Hepatocyte (in vitro differentiated cells): ENCODE measurements around the gene CA7. TPM values are rescaled to one million over a fixed set of nuclear protein-coding genes. Genes with fewer than 3 reads are reported as not detected.
A peak's percentile ranks its signal among the peaks of the same experiment; 100 is the strongest.

Experiments used
- DNase-seq: peaks from one replicate; pipeline ENCODE4 v3.0.0-alpha.2; 2016; ENCODE audit warnings: low spot score
- H2AFZ ChIP-seq: fragments of 200-600 bp; sonication (generic); 2 replicates; pipeline ENCODE4 v1.6.0; 2016; ENCODE audit warnings: antibody characterized with exemption, mild to moderate bottlenecking
- H3K27ac ChIP-seq: fragments of 200-600 bp; sonication (generic); 2 replicates; pipeline ENCODE4 v1.5.1; 2016; ENCODE audit warnings: mild to moderate bottlenecking
- H3K27me3 ChIP-seq: fragments of 200-600 bp; sonication (generic); 2 replicates; pipeline ENCODE4 v1.6.1; 2016
- H3K36me3 ChIP-seq: fragments of 200-600 bp; sonication (generic); replicated peaks from 2 replicates; pipeline ENCODE4 v1.5.1; 2016; ENCODE audit warnings: low read depth; ENCODE audit not compliant: insufficient read depth
- H3K4me1 ChIP-seq: fragments of 200-600 bp; sonication (generic); 2 replicates; pipeline ENCODE4 v1.5.1; 2016; ENCODE audit warnings: mild to moderate bottlenecking, moderate library complexity; ENCODE audit not compliant: insufficient read depth
- H3K4me2 ChIP-seq: fragments of 200-600 bp; sonication (generic); 2 replicates; pipeline ENCODE4 v1.6.0; 2016
- H3K4me3 ChIP-seq: fragments of 200-600 bp; sonication (generic); 2 replicates; pipeline ENCODE4 v1.5.1; 2016; ENCODE audit warnings: mild to moderate bottlenecking
- H3K79me2 ChIP-seq: fragments of 200-600 bp; sonication (generic); 2 replicates; pipeline ENCODE4 v1.6.0; 2017; ENCODE audit warnings: mild to moderate bottlenecking
- H3K9me2 ChIP-seq: fragments of 200-600 bp; sonication (generic); replicated peaks from 2 replicates; pipeline ENCODE4 v1.6.0; 2017; ENCODE audit warnings: mild to moderate bottlenecking; ENCODE audit not compliant: insufficient read depth
- H3K9me3 ChIP-seq: fragments of 200-600 bp; sonication (generic); 2 replicates; pipeline ENCODE4 v1.5.1; 2016; ENCODE audit warnings: low read depth, mild to moderate bottlenecking
- H4K20me1 ChIP-seq: fragments of 200-600 bp; sonication (generic); 2 replicates; pipeline ENCODE4 v1.6.0; 2016; ENCODE audit warnings: mild to moderate bottlenecking; ENCODE audit not compliant: insufficient read depth, poor library complexity, severe bottlenecking
- EZH2 ChIP-seq: fragments of 200-600 bp; sonication (generic); IDR thresholded peaks from 2 replicates; pipeline ENCODE4 v1.6.1; 2016; ENCODE audit warnings: antibody characterized with exemption, mild to moderate bottlenecking, borderline replicate concordance
- EZH2phosphoT487 ChIP-seq: fragments of 200-600 bp; sonication (generic); IDR thresholded peaks from one replicate; pipeline ENCODE4 v1.6.1; 2018; ENCODE audit warnings: antibody characterized with exemption, mild to moderate bottlenecking, low read depth, moderate library complexity; ENCODE audit not compliant: unreplicated experiment, severe bottlenecking
- WGBS: methylation state at CpG from one replicate; pipeline ENCODE4 v1.1.6; 2016; ENCODE audit warnings: low lambda C conversion rate; ENCODE audit errors: missing lambda C conversion rate; 5-methylcytosine and 5-hydroxymethylcytosine counted together
- polyA plus RNA-seq: library from polyadenylated mRNA; unstranded; fragments of >200 nt; fragmentation: Nextera tagmentation; extraction: Ambion mirVana; gene quantifications from 2 replicates; pipeline ENCODE4 v1.2.1, GENCODE V29; 2016
- total RNA-seq: library from RNA; depleted of rRNA; stranded (reverse); fragments of >200 nt; gene quantifications from 2 replicates; pipeline ENCODE4 v1.2.3, GENCODE V29; 2014
- TF ChIP-seq, protein P1 (sequence below): fragments of 200-600 bp; sonication (generic); IDR thresholded peaks from 2 replicates; pipeline ENCODE4 v1.5.1; 2016; ENCODE audit warnings: antibody characterized with exemption, mild to moderate bottlenecking; ENCODE audit not compliant: poor library complexity

Gene CA7
- total and polyA plus RNA-seq, 2 experiments from 2014 or later = 0.25 to 2.5 TPM

DNA sequence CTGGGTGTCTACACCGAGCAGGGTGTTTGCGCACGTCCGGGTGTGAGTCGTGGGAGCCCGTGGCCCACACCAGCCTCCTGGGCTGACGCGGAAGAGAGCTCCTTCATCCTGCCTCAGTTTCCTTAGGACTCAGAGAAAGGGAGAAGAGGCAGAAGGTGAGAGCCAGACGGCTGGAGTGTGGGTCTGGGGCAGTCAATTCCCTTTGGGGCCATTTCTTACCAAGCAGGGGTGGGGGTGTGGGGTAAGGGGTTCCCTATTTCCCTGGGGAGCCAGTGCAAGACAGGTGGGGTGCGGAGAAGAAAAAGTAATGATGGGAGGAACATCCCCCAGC lies 831 bp downstream of the CA7 start:
- H3K9me3 ChIP-seq = no peaks in the 10 kb centered on the region
- peaks cover 3% of the 10 kb centered on the region for H3K4me1 ChIP-seq
- peaks cover 43% of the 10 kb centered on the region for H3K27me3 ChIP-seq
- H3K27ac ChIP-seq = no peak overlapping the region
- no peaks in the 10 kb centered on the region for H3K9me2 ChIP-seq
- TF ChIP-seq EZH2 = no peak
- TF ChIP-seq EZH2phosphoT487 = no peak
- TF ChIP-seq, protein P1, sequence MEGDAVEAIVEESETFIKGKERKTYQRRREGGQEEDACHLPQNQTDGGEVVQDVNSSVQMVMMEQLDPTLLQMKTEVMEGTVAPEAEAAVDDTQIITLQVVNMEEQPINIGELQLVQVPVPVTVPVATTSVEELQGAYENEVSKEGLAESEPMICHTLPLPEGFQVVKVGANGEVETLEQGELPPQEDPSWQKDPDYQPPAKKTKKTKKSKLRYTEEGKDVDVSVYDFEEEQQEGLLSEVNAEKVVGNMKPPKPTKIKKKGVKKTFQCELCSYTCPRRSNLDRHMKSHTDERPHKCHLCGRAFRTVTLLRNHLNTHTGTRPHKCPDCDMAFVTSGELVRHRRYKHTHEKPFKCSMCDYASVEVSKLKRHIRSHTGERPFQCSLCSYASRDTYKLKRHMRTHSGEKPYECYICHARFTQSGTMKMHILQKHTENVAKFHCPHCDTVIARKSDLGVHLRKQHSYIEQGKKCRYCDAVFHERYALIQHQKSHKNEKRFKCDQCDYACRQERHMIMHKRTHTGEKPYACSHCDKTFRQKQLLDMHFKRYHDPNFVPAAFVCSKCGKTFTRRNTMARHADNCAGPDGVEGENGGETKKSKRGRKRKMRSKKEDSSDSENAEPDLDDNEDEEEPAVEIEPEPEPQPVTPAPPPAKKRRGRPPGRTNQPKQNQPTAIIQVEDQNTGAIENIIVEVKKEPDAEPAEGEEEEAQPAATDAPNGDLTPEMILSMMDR = no peak
- H2AFZ ChIP-seq = no peak overlapping the region
- peak overlapping the region; percentile 33 for H3K4me3 ChIP-seq
- WGBS = 21% methylated on average over 9 of the region's 10 CpGs
- no peaks in the 10 kb centered on the region for H3K79me2 ChIP-seq
- no peaks in the 10 kb centered on the region for H3K36me3 ChIP-seq
- no peaks in the 10 kb centered on the region for H4K20me1 ChIP-seq
- no peak for DNase-seq
- peak overlapping the region; percentile 99 for H3K4me2 ChIP-seq

DNA sequence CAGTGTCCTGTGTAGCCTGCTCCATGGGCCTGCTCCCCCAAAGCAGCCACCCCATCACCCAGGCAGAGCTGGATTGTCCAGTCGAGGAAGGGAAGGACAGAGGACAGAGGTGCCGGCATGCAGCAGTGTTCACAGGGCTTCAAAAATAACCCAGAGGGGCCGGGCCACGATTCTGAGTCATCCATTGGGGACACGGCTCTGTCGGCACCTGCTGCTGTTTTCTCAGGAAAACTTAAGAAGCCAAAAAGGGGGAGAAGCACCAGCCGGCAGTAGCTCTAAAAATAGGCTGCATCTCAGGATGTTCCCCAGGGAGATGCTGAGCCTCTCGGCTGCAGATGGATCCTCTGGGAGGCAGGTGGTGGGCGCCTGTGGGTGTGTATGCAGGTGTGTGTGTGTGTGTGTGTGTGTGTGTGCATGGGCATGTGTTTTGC lies 1.6 kb downstream of the CA7 start:
- 69% methylated on average over 9 of the region's 9 CpGs for WGBS
- peaks cover 43% of the 10 kb centered on the region for H3K27me3 ChIP-seq

DNA sequence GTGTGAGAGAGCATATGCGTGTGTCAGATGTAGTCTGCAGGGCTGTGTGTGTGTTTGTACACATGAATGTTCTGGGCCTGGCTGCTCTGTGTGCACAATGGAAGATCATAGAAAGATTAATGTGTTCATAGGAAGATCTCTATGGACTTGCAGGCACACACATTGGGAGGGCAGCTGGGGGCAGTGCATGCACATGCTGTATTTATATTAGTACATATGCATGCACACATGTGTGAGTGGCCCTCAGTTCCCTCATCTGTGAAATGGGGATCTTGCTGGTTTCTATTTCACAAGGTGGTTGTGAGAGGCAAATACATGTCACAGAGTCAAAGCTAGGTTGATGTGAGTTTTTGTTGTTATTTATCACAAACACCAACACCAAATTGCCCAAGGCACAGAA lies 2.1 kb downstream of the CA7 start:
- Histone ChIP-seq H3K27ac (no peak overlapping the region), H4K20me1 (no peaks in the 10 kb centered on the region), H3K9me3 (no peaks in the 10 kb centered on the region), H3K4me3 (no peak overlapping the region), H3K9me2 (no peaks in the 10 kb centered on the region), H3K4me2 (no peak overlapping the region), H3K27me3 (peaks cover 43% of the 10 kb centered on the region), H3K4me1 (peaks cover 3% of the 10 kb centered on the region), H3K36me3 (no peaks in the 10 kb centered on the region), H2AFZ (no peak overlapping the region), H3K79me2 (no peaks in the 10 kb centered on the region)
- 95% methylated on average over 1 of the region's 1 CpG for WGBS
- no peak for DNase-seq
- TF ChIP-seq EZH2 = no peak

More for the DNA sequence above, 1.6 kb downstream of the CA7 start:
- H3K4me2 ChIP-seq = no peak overlapping the region
- no peak overlapping the region for H2AFZ ChIP-seq
- no peaks in the 10 kb centered on the region for H3K9me3 ChIP-seq
- no peak overlapping the region for H3K4me3 ChIP-seq
- no peaks in the 10 kb centered on the region for H4K20me1 ChIP-seq
- peaks cover 3% of the 10 kb centered on the region for H3K4me1 ChIP-seq
- H3K27ac ChIP-seq = no peak overlapping the region
- TF ChIP-seq EZH2phosphoT487 (no peak), EZH2 (no peak)
- TF ChIP-seq, protein P1 = no peak
- no peak for DNase-seq
- H3K9me2 ChIP-seq = no peaks in the 10 kb centered on the region
- H3K36me3 ChIP-seq = no peaks in the 10 kb centered on the region
- no peaks in the 10 kb centered on the region for H3K79me2 ChIP-seq

DNA sequence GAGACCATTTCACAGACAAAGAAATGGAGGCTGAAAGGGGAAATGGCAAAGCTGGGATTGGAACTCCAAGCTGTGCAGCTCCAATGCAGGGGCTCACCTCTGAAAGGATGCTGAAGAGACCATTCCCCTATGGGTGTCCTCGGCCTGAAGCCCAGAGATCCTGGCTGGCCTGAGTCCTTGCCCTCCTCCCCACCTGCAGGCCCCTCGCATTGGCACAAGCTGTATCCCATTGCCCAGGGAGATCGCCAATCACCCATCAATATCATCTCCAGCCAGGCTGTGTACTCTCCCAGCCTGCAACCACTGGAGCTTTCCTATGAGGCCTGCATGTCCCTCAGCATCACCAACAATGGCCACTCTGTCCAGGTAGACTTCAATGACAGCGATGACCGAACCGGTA lies 2.6 kb downstream of the CA7 start:
- Histone ChIP-seq H3K79me2 (no peaks in the 10 kb centered on the region), H3K9me2 (no peaks in the 10 kb centered on the region), H3K36me3 (no peaks in the 10 kb centered on the region), H3K27ac (no peak overlapping the region), H3K4me1 (peaks cover 3% of the 10 kb centered on the region), H3K27me3 (peaks cover 43% of the 10 kb centered on the region), H4K20me1 (no peaks in the 10 kb centered on the region), H3K4me2 (no peak overlapping the region), H3K4me3 (no peak overlapping the region), H3K9me3 (no peaks in the 10 kb centered on the region), H2AFZ (no peak overlapping the region)
- DNase-seq = no peak
- TF ChIP-seq EZH2phosphoT487 (no peak), EZH2 (no peak)
- TF ChIP-seq, protein P1 = no peak
- 95% methylated on average over 6 of the region's 6 CpGs for WGBS
